IPS-18a (cell line): Measurements from ENCODE around the gene MLLT6.

Source experiments
- H3K27ac ChIP-seq: one replicate; pipeline ENCODE4 v1.5.1; 2013; ENCODE audit warnings: low read length
- H3K27me3 ChIP-seq: one replicate; pipeline ENCODE4 v1.6.1; 2013; ENCODE audit warnings: mild to moderate bottlenecking, low read length; ENCODE audit not compliant: control insufficient read depth, insufficient read depth
- H3K36me3 ChIP-seq: one replicate; pipeline ENCODE4 v1.6.1; 2013; ENCODE audit warnings: low read depth, low read length; ENCODE audit not compliant: control insufficient read depth
- H3K4me1 ChIP-seq: one replicate; pipeline ENCODE4 v1.6.1; 2013; ENCODE audit warnings: low read depth, low read length; ENCODE audit not compliant: control insufficient read depth
- H3K4me3 ChIP-seq: one replicate; pipeline ENCODE4 v1.5.1; 2013; ENCODE audit warnings: low read length
- H3K9ac ChIP-seq: one replicate; pipeline ENCODE4 v1.6.1; 2013; ENCODE audit warnings: mild to moderate bottlenecking, low read length, moderate library complexity
- H3K9me3 ChIP-seq: one replicate; pipeline ENCODE4 v1.6.1; 2013; ENCODE audit warnings: low read depth, low read length; ENCODE audit not compliant: control insufficient read depth

MLLT6 gene

DNA sequence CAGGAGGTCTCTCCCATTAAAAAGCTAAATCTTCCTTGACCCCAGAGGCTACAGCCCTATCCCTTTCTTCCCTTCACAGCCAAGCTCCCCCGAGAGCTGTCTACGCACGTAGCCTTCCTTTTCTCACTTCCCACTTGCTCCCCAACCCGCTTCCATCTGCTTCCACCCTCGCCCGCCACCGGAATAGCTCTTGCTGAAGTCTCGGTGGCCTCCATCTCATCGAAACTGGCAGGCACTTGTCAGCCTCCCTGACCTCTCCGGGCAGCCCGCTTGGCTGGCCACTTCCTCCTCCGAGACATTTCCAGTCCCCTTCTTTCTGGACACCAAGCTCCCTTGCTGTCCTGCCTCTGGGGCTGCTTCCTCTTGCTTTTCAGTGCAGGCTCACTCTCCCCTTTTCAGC, 19.6 kb upstream of the MLLT6 start:
- no peak overlapping the region for H3K27ac ChIP-seq
- H3K4me1 ChIP-seq = no peaks in the 10 kb centered on the region
- H3K4me3 ChIP-seq = no peak overlapping the region
- H3K9ac ChIP-seq = no peak overlapping the region
- no peaks in the 10 kb centered on the region for H3K36me3 ChIP-seq
- H3K27me3 ChIP-seq = peaks cover 2% of the 10 kb centered on the region
- no peaks in the 10 kb centered on the region for H3K9me3 ChIP-seq

GRCh38 chr17:38687286-38687685, 17.8 kb upstream of the MLLT6 start:
- Histone ChIP-seq H3K27me3 (peaks cover 4% of the 10 kb centered on the region), H3K4me1 (no peaks in the 10 kb centered on the region), H3K27ac (no peak overlapping the region), H3K4me3 (no peak overlapping the region), H3K9ac (no peak overlapping the region), H3K36me3 (no peaks in the 10 kb centered on the region), H3K9me3 (no peaks in the 10 kb centered on the region)

GRCh38 chr17:38690386-38690785, 14.7 kb upstream of the MLLT6 start:
- no peak overlapping the region for H3K9ac ChIP-seq
- no peak overlapping the region for H3K4me3 ChIP-seq
- no peaks in the 10 kb centered on the region for H3K36me3 ChIP-seq
- no peaks in the 10 kb centered on the region for H3K4me1 ChIP-seq
- H3K27ac ChIP-seq = no peak overlapping the region
- H3K27me3 ChIP-seq = peaks cover 4% of the 10 kb centered on the region
- no peaks in the 10 kb centered on the region for H3K9me3 ChIP-seq

DNA sequence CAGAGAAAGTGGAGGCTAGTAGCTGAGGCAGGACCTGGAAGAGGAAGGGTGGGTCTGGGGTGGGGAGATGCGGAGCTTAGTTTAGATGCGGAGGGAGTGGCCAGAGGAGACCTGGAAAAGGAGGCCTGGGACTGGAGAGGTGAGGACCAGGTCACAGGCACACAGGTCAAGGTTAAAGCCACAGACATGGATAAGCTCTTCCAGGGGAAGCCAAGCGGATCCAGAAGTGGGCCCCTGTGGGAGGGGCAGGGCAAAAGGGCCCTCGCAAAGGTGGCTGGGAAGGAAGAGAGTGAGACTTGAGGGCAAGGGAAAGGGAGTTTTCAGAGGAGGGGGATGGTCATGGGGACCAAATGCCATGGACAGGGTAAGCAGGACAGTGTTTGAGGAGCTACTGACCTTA, 13.9 kb upstream of the MLLT6 start:
- Histone ChIP-seq H3K36me3 (no peaks in the 10 kb centered on the region), H3K27ac (no peak overlapping the region), H3K9ac (no peak overlapping the region), H3K4me1 (no peaks in the 10 kb centered on the region), H3K9me3 (no peaks in the 10 kb centered on the region), H3K27me3 (peaks cover 4% of the 10 kb centered on the region), H3K4me3 (no peak overlapping the region)

- peaks cover 20% of the 10 kb centered on the region for H3K27me3 ChIP-seq
- H3K4me3 ChIP-seq = no peak overlapping the region
- H3K36me3 ChIP-seq = no peaks in the 10 kb centered on the region
- H3K9me3 ChIP-seq = no peaks in the 10 kb centered on the region
- no peak overlapping the region for H3K27ac ChIP-seq
- H3K4me1 ChIP-seq = no peaks in the 10 kb centered on the region
- no peak overlapping the region for H3K9ac ChIP-seq
These were observed 11.3 kb upstream of the MLLT6 start for GRCh38 chr17:38693700-38694329.

GRCh38 chr17:38697061-38697820, 7.8 kb upstream of the MLLT6 start:
- no peaks in the 10 kb centered on the region for H3K36me3 ChIP-seq

DNA sequence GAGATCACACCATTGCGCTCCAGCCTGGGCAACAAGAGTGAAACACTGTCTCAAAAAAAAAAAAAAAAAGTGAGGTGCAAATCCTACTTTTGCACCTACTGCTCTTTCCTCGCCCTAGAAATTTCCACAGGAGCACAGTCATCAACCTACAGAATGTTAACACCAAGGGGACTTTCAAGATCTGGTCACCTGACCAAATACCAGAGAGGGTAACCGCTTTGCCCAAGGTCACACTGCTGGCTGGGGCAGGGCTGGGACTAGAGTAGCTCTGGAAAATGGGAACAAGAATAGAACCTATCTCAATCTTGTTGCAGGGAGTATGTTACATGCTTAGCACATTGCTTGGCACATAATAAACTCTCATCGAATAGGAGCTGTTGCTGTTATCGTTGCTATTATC, 6.3 kb upstream of the MLLT6 start:
- H3K9ac ChIP-seq = no peak overlapping the region
- peaks cover 66% of the 10 kb centered on the region for H3K27me3 ChIP-seq
- peaks cover 19% of the 10 kb centered on the region for H3K4me1 ChIP-seq

More at GRCh38 chr17:38697061-38697820, 7.8 kb upstream of the MLLT6 start:
- H3K9ac ChIP-seq = no peak overlapping the region
- no peak overlapping the region for H3K27ac ChIP-seq
- no peak overlapping the region for H3K4me3 ChIP-seq
- H3K27me3 ChIP-seq = peaks cover 50% of the 10 kb centered on the region
- no peaks in the 10 kb centered on the region for H3K9me3 ChIP-seq
- peaks cover 8% of the 10 kb centered on the region for H3K4me1 ChIP-seq

GRCh38 chr17:38701504-38702165, 3.4 kb upstream of the MLLT6 start:
- H3K4me1 ChIP-seq = peaks cover 27% of the 10 kb centered on the region
- no peaks in the 10 kb centered on the region for H3K36me3 ChIP-seq

More for the DNA sequence above, 6.3 kb upstream of the MLLT6 start:
- H3K27ac ChIP-seq = no peak overlapping the region
- no peak overlapping the region for H3K4me3 ChIP-seq
- H3K9me3 ChIP-seq = no peaks in the 10 kb centered on the region
- H3K36me3 ChIP-seq = no peaks in the 10 kb centered on the region

GRCh38 chr17:38702166-38702915, 2.7 kb upstream of the MLLT6 start:
- H3K27me3 ChIP-seq = peaks cover 82% of the 10 kb centered on the region
- no peaks in the 10 kb centered on the region for H3K9me3 ChIP-seq
- H3K36me3 ChIP-seq = no peaks in the 10 kb centered on the region
- H3K4me3 ChIP-seq = peak overlapping the region; percentile 42
- H3K9ac ChIP-seq = no peak overlapping the region
- peaks cover 34% of the 10 kb centered on the region for H3K4me1 ChIP-seq
- no peak overlapping the region for H3K27ac ChIP-seq

More at GRCh38 chr17:38701504-38702165, 3.4 kb upstream of the MLLT6 start:
- no peak overlapping the region for H3K27ac ChIP-seq
- peak overlapping the region; percentile 42 for H3K4me3 ChIP-seq
- H3K9me3 ChIP-seq = no peaks in the 10 kb centered on the region
- no peak overlapping the region for H3K9ac ChIP-seq
- peaks cover 82% of the 10 kb centered on the region for H3K27me3 ChIP-seq

GRCh38 chr17:38702916-38703741, 1.9 kb upstream of the MLLT6 start:
- H3K9me3 ChIP-seq = no peaks in the 10 kb centered on the region
- no peak overlapping the region for H3K27ac ChIP-seq
- H3K4me3 ChIP-seq = peak overlapping the region; percentile 42
- peaks cover 84% of the 10 kb centered on the region for H3K27me3 ChIP-seq
- peaks cover 35% of the 10 kb centered on the region for H3K4me1 ChIP-seq
- no peak overlapping the region for H3K9ac ChIP-seq
- no peaks in the 10 kb centered on the region for H3K36me3 ChIP-seq
